Pancreas (tissue), 10 donors: ENCODE measurements around the gene NXF1. TPM values are rescaled to one million over a fixed set of nuclear protein-coding genes. Genes with fewer than 3 reads are reported as not detected.

Experiments
- ATAC-seq, 4 donors: fragments of 200-7000 bp; cut with Tn5 transposase; one replicate each; pipeline versions ENCODE4 v1.8.0 to v1.9.1; 2020; ENCODE audit warnings: mild to moderate bottlenecking in 4 of 4, moderate library complexity in 4 of 4
- DNase-seq, 6 donors: peaks; one replicate each; pipeline ENCODE4 v3.0.0-alpha.2; 2020
- FAIRE-seq: peaks from 2 replicates; lab custom pipeline; 2012; peaks lifted over from hg19 to GRCh38; lab: Jason Lieb, UNC
- H3K27ac ChIP-seq, 4 donors: fragments of 200-600 bp; sonication (generic); 1 replicate in 3 of 4; 2 replicates in 1 of 4; pipeline versions ENCODE4 v1.5.0 to v1.8.0; 2020
- H3K27me3 ChIP-seq, 4 donors: fragments of 200-600 bp; one replicate each; pipeline ENCODE4 v1.8.0; 2021
- H3K36me3 ChIP-seq, 3 donors: fragments of 200-600 bp; sonication (generic) in 1 of 3; one replicate each; pipeline versions ENCODE4 v1.5.0 to v1.8.0; 2020 to 2021
- H3K4me1 ChIP-seq, 3 donors: fragments of 200-600 bp; one replicate each; pipeline ENCODE4 v1.8.0; 2021
- H3K4me3 ChIP-seq, 4 donors: fragments of 200-600 bp; sonication (generic) in 2 of 4; one replicate each; pipeline versions ENCODE4 v1.5.0 to v1.8.0; 2020 to 2021
- H3K9me3 ChIP-seq, 4 donors: fragments of 200-600 bp; one replicate each; pipeline ENCODE4 v1.8.0; 2021
- WGBS, 2 donors: extraction: QIAGEN DNeasy Blood & Tissue Kit; methylation state at CpG; one replicate each; pipeline ENCODE4 v1.1.7; 2013; 5-methylcytosine and 5-hydroxymethylcytosine counted together
- intact Hi-C, 3 donors: fragments of 100-400 bp; cut with DNase I; formaldehyde crosslinking; loops; one replicate each; pipeline versions ENCODE4 v1.11.1 to v1.14.2; 2022
- polyA plus RNA-seq, 2 donors: library from polyadenylated mRNA; stranded (reverse); fragments of 200-250 nt; gene quantifications; one replicate each; pipeline ENCODE4 v1.2.3, GENCODE V29; 2013
- total RNA-seq, 6 donors: library from RNA; stranded (reverse); fragmentation: NEBNext Ultra II Directional in 4 of 6; extraction: Animal tissue kit (Norgen Biotek cat#: 25700) in 4 of 6; gene quantifications; one replicate each; pipeline versions ENCODE4 v1.2.1 to v1.2.4, GENCODE V29; 2021 to 2023
- TF ChIP-seq, protein P1 (sequence below), 4 donors: fragments of 200-600 bp; sonication (generic) in 3 of 4; IDR thresholded peaks; one replicate each; pipeline versions ENCODE4 v1.5.0 to v1.8.0; 2021; ENCODE audit warnings: antibody characterized with exemption in 4 of 4
- donor health status: healthy with polysubstance abuse.
- donor health status: DM: no; HTN: no; CAD: no; lungs with moderate emphysema.
- donor health status: DM: no; HTN: no; CAD: no.
- donor health status: control.
- donor health status: control.
- donor health status: Bipolar disorder and iron deficiency.
- donor health status: DM: yes; HTN: yes; CAD: no.
- donor health status: DM: no; HTN: no; CAD: no.
- donor health status: DM: no; HTN: no; CAD: no.
- donor health status: DM: yes; HTN: yes; CAD: no.

NXF1 gene
- total and polyA plus RNA-seq, 8 donors, result 20.9 to 294 (median 32.5) TPM

DNA sequence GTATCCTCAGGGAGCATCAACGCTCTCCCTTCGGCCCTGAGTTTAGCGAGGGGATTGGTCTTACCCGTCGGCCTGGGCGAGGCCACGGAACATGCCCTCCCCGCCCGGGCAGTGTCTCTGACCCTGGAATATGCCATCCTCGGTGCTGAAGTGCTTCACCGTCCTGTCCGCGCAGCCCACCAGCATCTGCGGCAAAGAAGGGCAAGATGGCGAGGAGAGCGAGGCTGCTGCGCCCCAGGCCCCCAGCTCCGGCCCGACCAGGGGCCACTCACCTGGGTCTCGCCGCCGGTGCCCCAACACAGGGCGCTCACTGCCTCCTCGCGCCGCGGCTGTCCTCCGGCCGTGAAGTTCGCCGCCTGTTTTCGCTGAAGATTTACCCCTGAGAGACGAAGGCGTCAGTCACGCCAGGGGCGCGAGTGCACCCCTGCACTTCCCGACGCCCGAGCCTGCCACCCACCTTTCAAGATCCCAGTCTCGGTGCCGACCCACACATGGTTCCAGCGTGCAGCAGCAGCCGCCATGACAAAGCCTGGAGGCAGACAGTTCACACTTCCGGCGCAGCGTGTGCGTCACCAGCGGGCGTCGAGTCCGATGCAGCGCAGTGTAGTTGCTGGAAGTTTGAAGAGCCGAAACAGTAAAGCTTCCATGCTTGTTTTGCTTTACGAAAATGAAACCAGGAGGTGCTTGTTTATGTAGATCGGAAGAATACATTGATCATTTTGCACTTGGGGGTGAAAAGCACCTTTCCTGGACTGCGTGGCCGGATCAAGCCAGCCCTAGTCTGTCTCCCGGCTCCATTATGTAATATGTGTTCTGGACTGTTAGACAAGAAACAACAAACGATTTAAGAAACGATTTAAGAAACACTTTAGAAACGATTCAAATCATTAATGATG lies 34.1 kb upstream of the NXF1 start, which contains the start of gene WDR74:
Gene WDR74, minus strand, starts transcription at position 541 of the 896 bp plus-strand sequence. Its CDS starts 20 bp downstream, at position 521.
- intact Hi-C loops, result no loop called here
- FAIRE-seq (no peak), DNase-seq (peak; percentile 89 to 95 (median 92)), ATAC-seq (peak; percentile 71 to 81 (median 77))
- H3K27ac ChIP-seq, result peak within 1 kb of the TSS; percentile 92 to 99 (median 98)
- peaks cover 6 to 13% (median 7%) of the 10 kb centered on the region in 3 donors for H3K4me1 ChIP-seq
- TF ChIP-seq, protein P1, sequence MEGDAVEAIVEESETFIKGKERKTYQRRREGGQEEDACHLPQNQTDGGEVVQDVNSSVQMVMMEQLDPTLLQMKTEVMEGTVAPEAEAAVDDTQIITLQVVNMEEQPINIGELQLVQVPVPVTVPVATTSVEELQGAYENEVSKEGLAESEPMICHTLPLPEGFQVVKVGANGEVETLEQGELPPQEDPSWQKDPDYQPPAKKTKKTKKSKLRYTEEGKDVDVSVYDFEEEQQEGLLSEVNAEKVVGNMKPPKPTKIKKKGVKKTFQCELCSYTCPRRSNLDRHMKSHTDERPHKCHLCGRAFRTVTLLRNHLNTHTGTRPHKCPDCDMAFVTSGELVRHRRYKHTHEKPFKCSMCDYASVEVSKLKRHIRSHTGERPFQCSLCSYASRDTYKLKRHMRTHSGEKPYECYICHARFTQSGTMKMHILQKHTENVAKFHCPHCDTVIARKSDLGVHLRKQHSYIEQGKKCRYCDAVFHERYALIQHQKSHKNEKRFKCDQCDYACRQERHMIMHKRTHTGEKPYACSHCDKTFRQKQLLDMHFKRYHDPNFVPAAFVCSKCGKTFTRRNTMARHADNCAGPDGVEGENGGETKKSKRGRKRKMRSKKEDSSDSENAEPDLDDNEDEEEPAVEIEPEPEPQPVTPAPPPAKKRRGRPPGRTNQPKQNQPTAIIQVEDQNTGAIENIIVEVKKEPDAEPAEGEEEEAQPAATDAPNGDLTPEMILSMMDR (IDR thresholded peaks at IDR 0.05), result no peak
- H3K36me3 ChIP-seq, result peaks cover 0 to 14% (median 0%) of the 10 kb centered on the region in 3 donors
- H3K9me3 ChIP-seq, result no peaks in the 10 kb centered on the region
- no peaks in the 10 kb centered on the region for H3K27me3 ChIP-seq
- 0 to 1% methylated on average over 62 of the region's 62 CpGs for WGBS, 2 donors
- peak within 1 kb of the TSS; percentile 79 to 98 (median 88) for H3K4me3 ChIP-seq

DNA sequence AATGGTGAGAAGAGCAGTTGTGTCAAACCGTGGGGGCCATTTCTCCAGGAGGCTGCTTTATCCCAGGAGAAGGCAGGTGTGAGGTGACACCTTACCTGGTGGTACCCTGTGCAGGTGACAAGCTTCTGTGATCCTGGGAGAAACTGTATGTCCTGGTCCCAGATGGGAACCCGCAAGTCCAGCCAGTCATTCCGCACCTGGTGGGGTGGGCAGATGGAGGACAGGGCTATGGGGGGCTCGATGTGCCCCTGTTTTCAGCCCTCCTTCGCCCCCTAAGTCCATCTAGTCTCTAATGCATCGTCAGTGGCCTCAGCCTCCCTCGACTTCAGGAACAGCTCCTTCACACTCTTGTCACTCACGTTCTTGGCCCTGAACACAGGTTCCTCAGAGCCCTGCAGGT lies 30.1 kb upstream of the NXF1 start:
- no peaks in the 10 kb centered on the region for H3K27me3 ChIP-seq
- 66 to 76% methylated on average over 8 of the region's 8 CpGs for WGBS, 2 donors
- no peaks in the 10 kb centered on the region for H3K9me3 ChIP-seq
- intact Hi-C loops, result no loop called here
- TF ChIP-seq, protein P1 (IDR thresholded peaks at IDR 0.05), result no peak
- peaks cover 4 to 16% (median 6%) of the 10 kb centered on the region in 3 donors for H3K4me1 ChIP-seq
- FAIRE-seq (no peak), DNase-seq (no peak), ATAC-seq (no peak)
- H3K36me3 ChIP-seq, result peaks cover 0 to 14% (median 0%) of the 10 kb centered on the region in 3 donors
- no peak overlapping the region for H3K27ac ChIP-seq
- H3K4me3 ChIP-seq, result no peak overlapping the region

DNA sequence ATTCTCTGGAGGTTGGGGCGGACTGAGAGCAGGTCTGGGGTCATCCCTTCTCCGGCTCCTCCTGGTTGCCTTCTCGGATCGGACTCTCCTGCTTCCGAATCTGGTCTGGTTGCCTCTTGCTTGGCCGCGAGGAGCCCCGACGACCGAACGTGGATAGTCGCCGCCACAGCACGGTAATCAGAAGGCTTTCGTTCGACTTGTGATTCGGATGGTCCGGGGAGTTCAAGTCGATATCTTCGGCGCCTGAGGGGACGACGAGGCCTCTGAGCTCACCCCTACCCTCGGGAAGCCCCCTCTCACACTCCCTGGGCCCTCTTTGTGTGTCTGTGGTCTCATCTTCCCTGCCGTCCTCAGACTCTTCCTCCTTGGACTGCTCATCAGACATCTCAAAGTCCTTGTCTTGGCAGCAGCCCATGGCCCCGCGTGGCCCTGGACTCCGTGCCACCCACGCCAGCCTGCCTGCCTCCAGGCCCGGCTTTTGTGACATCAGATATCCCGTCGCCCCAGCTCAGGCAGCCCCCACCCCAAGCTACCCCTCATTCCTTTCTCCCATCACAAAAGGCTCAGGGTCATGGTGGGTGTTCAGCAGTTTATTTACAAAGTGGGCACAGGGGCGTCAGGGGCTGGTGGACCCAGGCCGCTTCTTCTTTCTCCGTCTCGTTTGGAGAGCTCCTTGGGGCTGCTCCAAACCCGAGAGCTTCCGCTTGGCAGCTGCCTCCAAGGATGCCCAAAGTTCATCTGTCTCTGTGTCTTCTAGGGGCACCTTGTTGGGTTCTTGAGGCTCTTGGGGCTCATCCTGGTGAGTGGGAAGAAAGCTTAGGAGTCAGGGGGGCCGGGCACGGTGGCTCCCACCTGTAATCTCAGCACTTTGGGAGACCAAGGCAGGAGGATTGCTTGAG lies 27.3 kb upstream of the NXF1 start, which contains the start of gene TEX54:
Gene TEX54, minus strand, starts transcription at position 506 of the 899 bp plus-strand sequence.
- intact Hi-C loops, result no loop called here
- no peaks in the 10 kb centered on the region for H3K27me3 ChIP-seq
- WGBS, 2 donors, result 7 to 8% methylated on average over 39 to 40 of the region's 40 CpGs
- peak within 1 kb of the TSS; percentile 83 to 96 (median 94) for H3K27ac ChIP-seq
- H3K9me3 ChIP-seq, result no peaks in the 10 kb centered on the region
- DNase-seq (peak in 5 of 6 donors; percentile 30 to 80 (median 64)), FAIRE-seq (no peak), ATAC-seq (peak; percentile 9 to 27 (median 13))
- H3K4me1 ChIP-seq, result peaks cover 0 to 20% (median 6%) of the 10 kb centered on the region in 3 donors
- TF ChIP-seq, protein P1 (IDR thresholded peaks at IDR 0.05), result no peak
- peaks cover 0 to 16% (median 0%) of the 10 kb centered on the region in 3 donors for H3K36me3 ChIP-seq
- peak within 1 kb of the TSS; percentile 63 to 90 (median 84) for H3K4me3 ChIP-seq

- Histone ChIP-seq H3K9me3 (no peaks in the 10 kb centered on the region), H3K27me3 (no peaks in the 10 kb centered on the region), H3K36me3 (peaks cover 0 to 24% (median under 1%) of the 10 kb centered on the region in 3 donors), H3K4me3 (peak within 1 kb of the TSS; percentile 63 to 90 (median 84)), H3K4me1 (peaks cover 0 to 20% (median 6%) of the 10 kb centered on the region in 3 donors), H3K27ac (peak within 1 kb of the TSS; percentile 83 to 96 (median 94))
- peak; percentile 94 to 98 (median 96) for ATAC-seq
- TF ChIP-seq, protein P1 (IDR thresholded peaks at IDR 0.05), result no peak
- FAIRE-seq, result peak; percentile 53
- peak; percentile 99 to 100 (median 99) for DNase-seq
- intact Hi-C loops, result no loop called here
- WGBS, 2 donors, result 0% methylated on average over 64 to 65 of the region's 65 CpGs
Measured at GRCh38 chr11:62831520-62832335, 26.5 kb upstream of the NXF1 start, which contains the start of gene STX5. TSS of gene STX5 (minus strand) at chr11:62832051. CDS start at chr11:62831243, 808 bp downstream.
